Breast epithelium (tissue), 4 donors: ENCODE measurements around the gene OAT. TPM values are rescaled to one million over a fixed set of nuclear protein-coding genes. Genes with fewer than 3 reads are reported as not detected.

Source experiments
- DNase-seq, 2 donors: peaks; one replicate each; pipeline ENCODE4 v3.0.0-alpha.2; 2019; ENCODE audit warnings: low spot score in 2 of 2
- H3K27ac ChIP-seq, 2 donors: fragments of 200-600 bp; sonication (generic) in 1 of 2; one replicate each; pipeline ENCODE4 v1.5.1; 2016 to 2019; ENCODE audit warnings: mild to moderate bottlenecking in 1 of 2
- H3K27me3 ChIP-seq, 2 donors: fragments of 200-600 bp; sonication (generic) in 1 of 2; one replicate each; pipeline versions ENCODE4 v1.5.1 to v1.6.0; 2017 to 2019; ENCODE audit warnings: control low read depth in 1 of 2, mild to moderate bottlenecking in 1 of 2
- H3K36me3 ChIP-seq: fragments of 200-600 bp; one replicate; pipeline ENCODE4 v1.5.1; 2019
- H3K4me1 ChIP-seq, 2 donors: fragments of 200-600 bp; sonication (generic); one replicate each; pipeline ENCODE4 v1.5.1; 2016 to 2019; ENCODE audit warnings: control low read depth in 1 of 2
- H3K4me3 ChIP-seq, 3 donors: fragments of 200-600 bp; sonication (generic); 1 replicate in 2 of 3; 2 replicates in 1 of 3; pipeline ENCODE4 v1.5.1; 2016 to 2019; ENCODE audit warnings: mild to moderate bottlenecking in 3 of 3, moderate library complexity in 2 of 3
- H3K9me3 ChIP-seq, 2 donors: fragments of 200-600 bp; sonication (generic) in 1 of 2; one replicate each; pipeline ENCODE4 v1.5.1; 2016 to 2019; ENCODE audit warnings: control low read depth in 1 of 2
- CTCF ChIP-seq, 3 donors: fragments of 450-650 bp; IDR thresholded peaks; one replicate each; pipeline ENCODE4 v1.5.1; 2016 to 2017; ENCODE audit warnings: antibody characterized with exemption in 3 of 3, mild to moderate bottlenecking in 3 of 3, moderate library complexity in 3 of 3
- POLR2A ChIP-seq: fragments of 450-650 bp; IDR thresholded peaks from one replicate; pipeline ENCODE4 v1.6.1; 2016; ENCODE audit warnings: antibody characterized with exemption, mild to moderate bottlenecking, moderate library complexity
- POLR2AphosphoS5 ChIP-seq, 3 donors: sonication (generic); formaldehyde crosslinking; IDR thresholded peaks; one replicate each; pipeline ENCODE4 v1.6.1; 2017; ENCODE audit warnings: antibody characterized with exemption in 3 of 3
- intact Hi-C: fragments of 100-400 bp; cut with DNase I; formaldehyde crosslinking; loops from one replicate; pipeline ENCODE4 v1.15.1; 2023; ENCODE audit warnings: low total_unique reads
- total RNA-seq, 3 donors: library from RNA; depleted of rRNA; stranded (reverse); fragments of >200 nt; gene quantifications; one replicate each; pipeline ENCODE4 v1.1.0, GENCODE V29; 2016

The OAT gene
- total RNA-seq, 3 donors from 2014 or later, result 93.3 to 160 (median 115) TPM

DNA sequence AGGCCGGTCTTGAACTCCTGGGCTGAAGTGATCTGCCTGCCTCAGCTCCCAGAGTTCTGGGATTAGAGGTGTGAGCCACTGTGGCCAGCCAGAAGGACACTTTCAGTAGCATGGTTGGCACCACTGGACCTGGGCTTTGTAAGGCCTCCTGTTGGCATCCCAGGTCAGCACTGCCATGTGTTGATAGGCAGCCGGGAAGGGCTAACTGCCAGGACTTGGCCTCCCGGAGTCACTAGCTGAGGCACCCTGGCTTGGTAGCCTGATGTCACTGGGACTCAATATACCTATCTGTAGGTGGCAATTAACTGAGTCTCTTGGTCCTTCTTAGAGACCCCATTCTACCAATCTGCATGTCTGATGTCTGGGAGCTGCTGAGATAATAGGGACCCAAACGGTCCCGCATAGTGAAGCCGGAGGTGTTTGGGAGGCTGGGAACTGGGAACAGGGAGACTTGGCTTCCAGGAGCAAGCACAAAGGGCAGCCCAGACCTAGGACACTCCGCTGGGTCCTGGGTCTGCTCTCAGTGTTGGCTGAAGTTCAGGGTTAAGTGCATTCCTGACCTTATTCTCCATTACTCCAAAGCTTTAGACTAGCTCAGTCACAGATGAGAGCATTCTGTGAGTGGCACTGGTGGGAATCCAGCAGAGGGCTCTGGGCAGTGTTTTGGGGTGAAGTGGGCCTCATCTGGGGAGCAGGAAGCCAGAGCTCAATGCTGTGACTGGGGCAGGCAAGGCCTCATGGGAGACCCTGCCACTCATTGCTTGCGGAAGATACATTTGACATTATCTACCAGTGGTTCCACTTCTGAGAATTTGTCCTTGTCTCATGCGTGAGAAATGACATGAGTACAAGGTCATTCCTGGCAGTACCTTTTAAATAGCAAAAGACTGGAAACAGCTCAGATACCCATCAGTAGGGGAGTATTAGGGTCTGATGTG, 45.6 kb upstream of the OAT start:
- Histone ChIP-seq H3K27me3 (no peaks in the 10 kb centered on the region), H3K4me3 (no peak overlapping the region), H3K27ac (no peak overlapping the region), H3K9me3 (no peaks in the 10 kb centered on the region), H3K4me1 (peaks cover 0 to 5% of the 10 kb centered on the region in 2 donors), H3K36me3 (no peaks in the 10 kb centered on the region)
- intact Hi-C loops, result no loop called here
- no peak for TF ChIP-seq CTCF (IDR thresholded peaks at IDR 0.05)
- DNase-seq, result no peak

GRCh38 chr10:124462348-124462695, 43.6 kb upstream of the OAT start:
- H3K27me3 ChIP-seq, result no peaks in the 10 kb centered on the region
- peak overlapping the region; percentile 52 to 93 (median 66) for H3K4me3 ChIP-seq
- no peaks in the 10 kb centered on the region for H3K9me3 ChIP-seq
- DNase-seq, result no peak
- intact Hi-C loops, result no loop called here
- peaks cover 0 to 5% of the 10 kb centered on the region in 2 donors for H3K4me1 ChIP-seq
- peak overlapping the region; percentile 87 to 93 for H3K27ac ChIP-seq
- TF ChIP-seq POLR2A (no peak), CTCF (IDR thresholded peaks at IDR 0.05) (no peak), POLR2AphosphoS5 (IDR thresholded peaks at IDR 0.05) (no peak)
- no peaks in the 10 kb centered on the region for H3K36me3 ChIP-seq

DNA sequence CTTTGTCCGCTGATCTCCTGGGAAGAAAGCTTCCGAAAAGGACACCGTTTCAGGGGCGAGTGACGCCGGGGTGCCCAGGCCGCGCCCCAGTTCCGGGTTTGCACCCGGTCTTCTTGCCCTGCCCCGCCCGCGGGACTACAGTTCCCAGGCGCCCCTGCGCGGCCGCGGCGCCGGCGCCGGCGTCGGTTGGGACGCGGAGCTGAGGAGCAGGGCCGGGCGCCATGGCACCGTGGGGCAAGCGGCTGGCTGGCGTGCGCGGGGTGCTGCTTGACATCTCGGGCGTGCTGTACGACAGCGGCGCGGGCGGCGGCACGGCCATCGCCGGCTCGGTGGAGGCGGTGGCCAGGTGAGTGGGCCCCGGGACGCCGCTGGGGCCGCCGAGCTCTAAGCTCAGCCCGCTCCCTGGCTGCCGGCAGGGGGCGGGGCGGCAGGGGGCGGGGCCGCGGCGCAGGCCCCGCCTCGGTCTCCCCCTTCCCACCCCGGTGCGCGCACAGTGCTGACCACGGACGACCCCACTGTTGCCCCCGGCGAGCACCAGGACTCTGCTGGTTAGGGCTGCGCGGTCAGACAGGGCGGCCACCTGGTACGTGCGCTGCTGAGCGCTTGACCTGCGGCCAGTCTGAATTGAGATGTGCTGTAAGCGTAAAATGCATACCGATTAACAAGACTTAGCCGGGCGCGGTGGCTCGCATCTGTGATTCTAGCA, 43.1 kb upstream of the OAT start, which contains the start of gene LHPP:
Gene LHPP (plus strand): TSS at position 182 of the 706 bp plus-strand sequence. CDS start 40 bp downstream, at position 222.
- intact Hi-C loops, result no loop called here
- peak in 1 of 3 donors; percentile 30 for TF ChIP-seq POLR2AphosphoS5 (IDR thresholded peaks at IDR 0.05)
- no peak for TF ChIP-seq POLR2A
- peak in 1 of 3 donors; percentile 55 for TF ChIP-seq CTCF (IDR thresholded peaks at IDR 0.05)
- Histone ChIP-seq H3K36me3 (no peaks in the 10 kb centered on the region), H3K4me3 (peak within 1 kb of the TSS; percentile 52 to 93 (median 66)), H3K4me1 (peaks cover 0 to 5% of the 10 kb centered on the region in 2 donors), H3K27me3 (no peaks in the 10 kb centered on the region), H3K9me3 (no peaks in the 10 kb centered on the region), H3K27ac (peak within 1 kb of the TSS; percentile 87 to 93)
- peak; percentile 71 to 78 for DNase-seq

- H3K27ac ChIP-seq, result peak overlapping the region; percentile 67 to 82
- intact Hi-C loops, result no loop called here
- H3K4me1 ChIP-seq, result peaks cover 0 to 5% of the 10 kb centered on the region in 2 donors
- no peaks in the 10 kb centered on the region for H3K36me3 ChIP-seq
- H3K4me3 ChIP-seq, result no peak overlapping the region
- TF ChIP-seq POLR2AphosphoS5 (IDR thresholded peaks at IDR 0.05), result no peak
- TF ChIP-seq CTCF (IDR thresholded peaks at IDR 0.05), result no peak
- TF ChIP-seq POLR2A, result no peak
- no peak for DNase-seq
- no peaks in the 10 kb centered on the region for H3K27me3 ChIP-seq
- H3K9me3 ChIP-seq, result no peaks in the 10 kb centered on the region
Observed at GRCh38 chr10:124460144-124460543, 41.4 kb upstream of the OAT start.
